HG02943 (cell line): ENCODE data around the gene TP53AIP1.
A peak's percentile ranks its signal among the peaks of the same experiment; 100 is the strongest.

Experiments used
- ATAC-seq: cut with Tn5 transposase; IDR thresholded peaks from one replicate; pipeline ENCODE4 v1.9.1; 2021; ENCODE audit warnings: mild to moderate bottlenecking, low read depth, moderate library complexity; ENCODE audit not compliant: unreplicated experiment

TP53AIP1 gene

GRCh38 chr11:128942817-128943427 lies at the start of gene TP53AIP1:
Gene TP53AIP1, minus strand, starts transcription at chr11:128942871. Its CDS starts 5,053 bp downstream, at chr11:128937818.
- no peak for ATAC-seq

GRCh38 chr11:128988242-128988970 lies 45.7 kb upstream of the TP53AIP1 start:
- ATAC-seq = no peak

- ATAC-seq = no peak
Observed at GRCh38 chr11:128985880-128986279, 43.2 kb upstream of the TP53AIP1 start.

- ATAC-seq = no peak
Observed at GRCh38 chr11:128983023-128983422, 40.4 kb upstream of the TP53AIP1 start.

GRCh38 chr11:128981254-128981653 lies 38.6 kb upstream of the TP53AIP1 start:
- ATAC-seq = no peak

- ATAC-seq = no peak
Observed at GRCh38 chr11:128970598-128971190, 28.0 kb upstream of the TP53AIP1 start.

GRCh38 chr11:128968916-128969315 lies 26.2 kb upstream of the TP53AIP1 start:
- ATAC-seq = no peak

- no peak for ATAC-seq
Observed at GRCh38 chr11:128967578-128967977, 24.9 kb upstream of the TP53AIP1 start.

- ATAC-seq = peak; percentile 96
Observed at GRCh38 chr11:128965485-128965884, 22.8 kb upstream of the TP53AIP1 start.

GRCh38 chr11:128964463-128964930 lies 21.8 kb upstream of the TP53AIP1 start:
- ATAC-seq = no peak

- no peak for ATAC-seq
Observed at GRCh38 chr11:128963744-128964325, 21.2 kb upstream of the TP53AIP1 start.

GRCh38 chr11:128962896-128963295 lies 20.2 kb upstream of the TP53AIP1 start:
- no peak for ATAC-seq

- no peak for ATAC-seq
Observed at GRCh38 chr11:128961645-128962044, 19.0 kb upstream of the TP53AIP1 start.

- ATAC-seq = no peak
Observed at GRCh38 chr11:128957202-128957482, 14.5 kb upstream of the TP53AIP1 start.

- ATAC-seq = no peak
Observed at GRCh38 chr11:128956401-128957201, 13.9 kb upstream of the TP53AIP1 start.

- ATAC-seq = no peak
Observed at GRCh38 chr11:128955636-128956035, 13.0 kb upstream of the TP53AIP1 start.

- no peak for ATAC-seq
Observed at GRCh38 chr11:128953151-128953550, 10.5 kb upstream of the TP53AIP1 start.

- ATAC-seq = no peak
Observed at GRCh38 chr11:128949791-128950454, 7.3 kb upstream of the TP53AIP1 start.

- no peak for ATAC-seq
Observed at GRCh38 chr11:128948583-128948982, 5.9 kb upstream of the TP53AIP1 start.

GRCh38 chr11:128947773-128948172 lies 5.1 kb upstream of the TP53AIP1 start:
- no peak for ATAC-seq
